ENCODE results near the gene TFR2. TPM values are rescaled to one million over a fixed set of nuclear protein-coding genes. Genes with fewer than 3 reads are reported as not detected.

TFR2 gene
- total RNA-seq, 4 donors from 2014 or later: 0.60 to 0.68 (median 0.64) TPM; not detected in 1

- intact Hi-C loops (cut with DNase I; ENCODE audit: low total_unique reads): no loop called here
- 48 to 56% methylated on average over 7 to 25 of the region's 25 CpGs for WGBS, 2 donors (ENCODE audit: low coverage in 1 of 2)
- H3K4me1 ChIP-seq: no peaks in the 10 kb centered on the region
- TF ChIP-seq POLR2AphosphoS5 (IDR thresholded peaks at IDR 0.05) (no peak), EP300 (IDR thresholded peaks at IDR 0.05; ENCODE audit: low read depth) (no peak), POLR2A (IDR thresholded peaks at IDR 0.05) (no peak), CTCF (IDR thresholded peaks at IDR 0.05) (no peak)
- no peak overlapping the region for H3K4me3 ChIP-seq
- in situ Hi-C loops (cut with MboI; ENCODE audit: low pct_ligation_motif_present in 1 of 4, low pct_unique_long_range_greater_than_20kb in 1 of 4, low sequenced_read_pairs in 3 of 4): no loop called here
- no peaks in the 10 kb centered on the region for H3K9me3 ChIP-seq
- no peak for DNase-seq
- no peak overlapping the region for H3K27ac ChIP-seq
- H3K27me3 ChIP-seq: peaks cover 66% of the 10 kb centered on the region
- H3K36me3 ChIP-seq: no peaks in the 10 kb centered on the region
Measured at GRCh38 chr7:100654908-100655831, 13.8 kb upstream of the TFR2 start.

GRCh38 chr7:100649826-100650565 is 8.6 kb upstream of the TFR2 start:
- no peak overlapping the region for H3K27ac ChIP-seq
- no peak overlapping the region for H3K4me3 ChIP-seq
- no peak for DNase-seq
- intact Hi-C loops (cut with DNase I; ENCODE audit: low total_unique reads): no loop called here
- H3K9me3 ChIP-seq: no peaks in the 10 kb centered on the region
- no peaks in the 10 kb centered on the region for H3K36me3 ChIP-seq
- WGBS, 2 donors (ENCODE audit: low coverage in 1 of 2): 72% methylated on average over 15 of the region's 15 CpGs; no CpG with 5 or more reads in 1 of the 2 donors
- TF ChIP-seq EP300 (IDR thresholded peaks at IDR 0.05; ENCODE audit: low read depth) (no peak), POLR2AphosphoS5 (IDR thresholded peaks at IDR 0.05) (no peak), POLR2A (IDR thresholded peaks at IDR 0.05) (no peak), CTCF (IDR thresholded peaks at IDR 0.05) (no peak)
- H3K4me1 ChIP-seq: no peaks in the 10 kb centered on the region
- H3K27me3 ChIP-seq: peaks cover 45% of the 10 kb centered on the region
- in situ Hi-C loops (cut with MboI; ENCODE audit: low pct_ligation_motif_present in 1 of 4, low pct_unique_long_range_greater_than_20kb in 1 of 4, low sequenced_read_pairs in 3 of 4): no loop called here

- in situ Hi-C loops (cut with MboI; ENCODE audit: low pct_ligation_motif_present in 1 of 4, low pct_unique_long_range_greater_than_20kb in 1 of 4, low sequenced_read_pairs in 3 of 4) (no loop called here), intact Hi-C loops (cut with DNase I; ENCODE audit: low total_unique reads) (no loop called here)
- WGBS, 2 donors (ENCODE audit: low coverage in 1 of 2): 46 to 47% methylated on average over 3 to 11 of the region's 11 CpGs
- no peaks in the 10 kb centered on the region for H3K9me3 ChIP-seq
- no peak overlapping the region for H3K4me3 ChIP-seq
- H3K36me3 ChIP-seq: no peaks in the 10 kb centered on the region
- TF ChIP-seq EP300 (IDR thresholded peaks at IDR 0.05; ENCODE audit: low read depth) (no peak), CTCF (IDR thresholded peaks at IDR 0.05) (no peak)
- peak; percentile 58 for DNase-seq
- H3K27ac ChIP-seq: no peak overlapping the region
- no peaks in the 10 kb centered on the region for H3K4me1 ChIP-seq
- peaks cover 35% of the 10 kb centered on the region for H3K27me3 ChIP-seq
Measured at GRCh38 chr7:100642534-100642907, 1.2 kb upstream of the TFR2 start.

GRCh38 chr7:100641860-100642533 is 645 bp upstream of the TFR2 start:
- no peaks in the 10 kb centered on the region for H3K9me3 ChIP-seq
- no peak overlapping the region for H3K27ac ChIP-seq
- peaks cover 30% of the 10 kb centered on the region for H3K27me3 ChIP-seq
- TF ChIP-seq EP300 (IDR thresholded peaks at IDR 0.05; ENCODE audit: low read depth) (no peak), POLR2AphosphoS5 (IDR thresholded peaks at IDR 0.05) (no peak), POLR2A (IDR thresholded peaks at IDR 0.05) (no peak), CTCF (IDR thresholded peaks at IDR 0.05) (no peak)
- intact Hi-C loops (cut with DNase I; ENCODE audit: low total_unique reads): no loop called here
- H3K4me1 ChIP-seq: no peaks in the 10 kb centered on the region
- in situ Hi-C loops (cut with MboI; ENCODE audit: low pct_ligation_motif_present in 1 of 4, low pct_unique_long_range_greater_than_20kb in 1 of 4, low sequenced_read_pairs in 3 of 4): no loop called here
- 66 to 80% methylated on average over 1 to 9 of the region's 10 CpGs for WGBS, 2 donors (ENCODE audit: low coverage in 1 of 2)
- no peak for DNase-seq
- no peak overlapping the region for H3K4me3 ChIP-seq
- H3K36me3 ChIP-seq: no peaks in the 10 kb centered on the region
